Neural cell (in vitro differentiated cells): ENCODE measurements around the gene OBSCN. TPM values are rescaled to one million over a fixed set of nuclear protein-coding genes. Genes with fewer than 3 reads are reported as not detected.

ENCODE experiments used
- H2AFZ ChIP-seq: fragments of 200-600, 300-800 bp; sonication (generic), shearing (Covaris generic); 2 replicates; pipeline ENCODE4 v1.6.0; 2014; ENCODE audit warnings: low read depth, mild to moderate bottlenecking, antibody characterized with exemption, low read length, moderate library complexity
- H3F3A ChIP-seq: fragments of 200-600 bp; shearing (Covaris generic); 2 replicates; pipeline ENCODE4 v1.6.1; 2016; ENCODE audit warnings: mild to moderate bottlenecking, moderate library complexity, mixed read lengths, antibody characterized with exemption, low read length; ENCODE audit not compliant: insufficient read depth, poor library complexity, severe bottlenecking
- H3K27ac ChIP-seq: fragments of 200-600, 300-800 bp; sonication (generic), shearing (Covaris generic); 2 replicates; pipeline ENCODE4 v1.5.1; 2014; ENCODE audit warnings: mild to moderate bottlenecking, low read length, moderate library complexity
- H3K27me3 ChIP-seq: fragments of 300-800, 200-600 bp; sonication (generic), shearing (Covaris generic); 2 replicates; pipeline ENCODE4 v1.6.0; 2014; ENCODE audit warnings: mild to moderate bottlenecking, low read depth, low read length, moderate library complexity; ENCODE audit not compliant: insufficient read depth
- H3K36me3 ChIP-seq: fragments of 300-800, 200-600 bp; sonication (generic), shearing (Covaris generic); 2 replicates; pipeline ENCODE4 v1.5.1; 2014; ENCODE audit warnings: mild to moderate bottlenecking, antibody characterized with exemption, low read length, moderate library complexity; ENCODE audit not compliant: insufficient read depth
- H3K4me2 ChIP-seq: fragments of 300-800, 200-600 bp; sonication (generic), shearing (Covaris generic); 2 replicates; pipeline ENCODE4 v1.6.0; 2014; ENCODE audit warnings: mild to moderate bottlenecking, low read length
- H3K4me3 ChIP-seq: fragments of 300-800, 200-600 bp; sonication (generic), shearing (Covaris generic); 2 replicates; pipeline ENCODE4 v1.5.1; 2014; ENCODE audit warnings: mild to moderate bottlenecking, low read length, moderate library complexity
- H3K79me2 ChIP-seq: fragments of 200-600 bp; shearing (Covaris generic); replicated peaks from 2 replicates; pipeline ENCODE4 v1.6.0; 2014; ENCODE audit warnings: mild to moderate bottlenecking, low read length, moderate library complexity; ENCODE audit not compliant: insufficient read depth
- H3K9ac ChIP-seq: fragments of 300-800, 200-600 bp; sonication (generic), shearing (Covaris generic); 2 replicates; pipeline ENCODE4 v1.6.1; 2016; ENCODE audit warnings: mild to moderate bottlenecking, low read length, mixed read lengths
- H3K9me2 ChIP-seq: fragments of 200-600 bp; shearing (Covaris generic); 2 replicates; pipeline ENCODE4 v1.6.1; 2016; ENCODE audit warnings: mild to moderate bottlenecking, low read length, mixed read lengths; ENCODE audit not compliant: insufficient read depth
- H3K9me3 ChIP-seq: fragments of 200-600, 300-800 bp; sonication (generic), shearing (Covaris generic); 2 replicates; pipeline ENCODE4 v1.6.1; 2016; ENCODE audit warnings: mild to moderate bottlenecking, mixed run types, low read length, moderate library complexity, mixed read lengths
- H4K20me1 ChIP-seq: fragments of 200-600 bp; shearing (Covaris generic); 2 replicates; pipeline ENCODE4 v1.6.1; 2016; ENCODE audit warnings: mild to moderate bottlenecking, mixed run types; ENCODE audit not compliant: insufficient read depth
- CTCF ChIP-seq: fragments of 450-650 bp; IDR thresholded peaks from 2 replicates; pipeline ENCODE4 v1.5.1; 2014; ENCODE audit warnings: antibody characterized with exemption, mild to moderate bottlenecking, moderate library complexity; ENCODE audit not compliant: poor library complexity, severe bottlenecking
- EP300 ChIP-seq: fragments of 450-650 bp; conservative IDR thresholded peaks from 2 replicates; pipeline ENCODE4 v1.6.1; 2014; ENCODE audit warnings: antibody characterized with exemption, mild to moderate bottlenecking, moderate library complexity; ENCODE audit not compliant: poor library complexity, severe bottlenecking
- EZH2 ChIP-seq: fragments of 200-600, 300-800 bp; shearing (Covaris generic), sonication (generic); IDR thresholded peaks from 2 replicates; pipeline ENCODE4 v1.6.1; 2014; ENCODE audit warnings: antibody characterized with exemption, low read length, borderline replicate concordance, mild to moderate bottlenecking; ENCODE audit not compliant: insufficient read depth, poor library complexity, severe bottlenecking
- MXI1 ChIP-seq: fragments of 450-650 bp; conservative IDR thresholded peaks from 2 replicates; pipeline ENCODE4 v1.6.1; 2014; ENCODE audit warnings: antibody characterized with exemption, mild to moderate bottlenecking; ENCODE audit not compliant: poor library complexity, severe bottlenecking
- POLR2AphosphoS5 ChIP-seq: IDR thresholded peaks from 2 replicates; pipeline ENCODE4 v1.6.1; 2012
- RAD21 ChIP-seq: fragments of 450-650 bp; conservative IDR thresholded peaks from 2 replicates; pipeline ENCODE4 v1.6.1; 2014; ENCODE audit warnings: antibody characterized with exemption, mild to moderate bottlenecking, moderate library complexity
- REST ChIP-seq: IDR thresholded peaks from 2 replicates; pipeline ENCODE4 v1.6.1; 2012; ENCODE audit warnings: borderline replicate concordance
- SMC3 ChIP-seq: fragments of 450-650 bp; conservative IDR thresholded peaks from 2 replicates; pipeline ENCODE4 v1.6.1; 2014; ENCODE audit warnings: antibody characterized with exemption, mild to moderate bottlenecking, moderate library complexity; ENCODE audit not compliant: poor library complexity
- TAF1 ChIP-seq: IDR thresholded peaks from 2 replicates; pipeline ENCODE4 v1.6.1; 2012; ENCODE audit warnings: low read depth
- polyA plus RNA-seq: library from polyadenylated mRNA; depleted of rRNA; stranded (reverse); fragments of >200 nt; gene quantifications from 2 replicates; pipeline ENCODE4 v1.2.3, GENCODE V29; 2014

The OBSCN gene
- polyA plus RNA-seq, 1 donor from 2014 or later: 7.2 TPM

GRCh38 chr1:228279722-228280105 lies 71.9 kb downstream of the OBSCN start:
- TF ChIP-seq POLR2AphosphoS5 (no peak), EP300 (no peak), RAD21 (no peak), SMC3 (no peak), TAF1 (no peak), EZH2 (no peak), REST (no peak), CTCF (no peak), MXI1 (no peak)
- no peaks in the 10 kb centered on the region for H3K36me3 ChIP-seq
- peaks cover 3% of the 10 kb centered on the region for H3K27me3 ChIP-seq

GRCh38 chr1:228280106-228280901 lies 72.5 kb downstream of the OBSCN start:
- H3K9me2 ChIP-seq: no peaks in the 10 kb centered on the region
- H4K20me1 ChIP-seq: no peaks in the 10 kb centered on the region
- H3K4me3 ChIP-seq: no peak overlapping the region
- H3K36me3 ChIP-seq: no peaks in the 10 kb centered on the region
- H3K4me2 ChIP-seq: no peak overlapping the region
- no peak overlapping the region for H3K9ac ChIP-seq
- no peaks in the 10 kb centered on the region for H3F3A ChIP-seq
- no peak overlapping the region for H3K27ac ChIP-seq
- TF ChIP-seq REST (no peak), TAF1 (no peak), EZH2 (no peak)
- no peaks in the 10 kb centered on the region for H3K79me2 ChIP-seq
- no peaks in the 10 kb centered on the region for H3K9me3 ChIP-seq
- no peak overlapping the region for H2AFZ ChIP-seq
- peaks cover under 1% of the 10 kb centered on the region for H3K27me3 ChIP-seq

More at GRCh38 chr1:228279722-228280105, 71.9 kb downstream of the OBSCN start:
- Histone ChIP-seq H3K79me2 (no peaks in the 10 kb centered on the region), H3K4me2 (no peak overlapping the region), H3K9me3 (no peaks in the 10 kb centered on the region), H3K4me3 (no peak overlapping the region), H3K27ac (no peak overlapping the region), H4K20me1 (no peaks in the 10 kb centered on the region), H3K9me2 (no peaks in the 10 kb centered on the region), H2AFZ (no peak overlapping the region), H3K9ac (no peak overlapping the region), H3F3A (no peaks in the 10 kb centered on the region)
